Left ventricle myocardium inferior (tissue), 1 donor: ENCODE results near the gene DAAM2. TPM values are rescaled to one million over a fixed set of nuclear protein-coding genes. Genes with fewer than 3 reads are reported as not detected.

Experiments
- DNase-seq: peaks from one replicate; pipeline ENCODE4 v3.0.0-alpha.2; 2020
- H3K27ac ChIP-seq: fragments of 200-600 bp; replicated peaks from 2 replicates; pipeline ENCODE4 v1.8.0; 2021
- H3K27me3 ChIP-seq: fragments of 200-600 bp; 2 replicates; pipeline ENCODE4 v1.8.0; 2021; ENCODE audit warnings: low read depth
- H3K36me3 ChIP-seq: fragments of 200-600 bp; 2 replicates; pipeline ENCODE4 v1.8.0; 2021
- H3K4me1 ChIP-seq: fragments of 200-600 bp; 2 replicates; pipeline ENCODE4 v1.8.0; 2021
- H3K4me3 ChIP-seq: fragments of 200-600 bp; 2 replicates; pipeline ENCODE4 v1.8.0; 2021; ENCODE audit warnings: mild to moderate bottlenecking, moderate library complexity
- H3K9me3 ChIP-seq: fragments of 200-600 bp; replicated peaks from 2 replicates; pipeline ENCODE4 v1.8.0; 2021
- CTCF ChIP-seq: fragments of 200-600 bp; IDR thresholded peaks from 2 replicates; pipeline ENCODE4 v1.8.0; 2021; ENCODE audit warnings: antibody characterized with exemption, mild to moderate bottlenecking, borderline replicate concordance
- intact Hi-C: fragments of 100-400 bp; cut with micrococcal nuclease; formaldehyde crosslinking; loops from one replicate; pipeline ENCODE4 v1.11.0; 2022
- total RNA-seq: library from RNA; stranded (reverse); fragmentation: NEBNext Ultra II Directional; extraction: Animal tissue kit (Norgen Biotek cat#: 25700); gene quantifications from one replicate; pipeline ENCODE4 v1.2.1, GENCODE V29; 2021
- donor health status: DM: no; HTN: yes; CAD: no; lungs with severe emphysema.

DAAM2 gene
- total RNA-seq, 1 donor from 2014 or later, result 19.1 TPM

GRCh38 chr6:39884696-39885095 lies 92.5 kb downstream of the DAAM2 start:
- Histone ChIP-seq H3K4me1 (peaks cover 52% of the 10 kb centered on the region), H3K9me3 (no peaks in the 10 kb centered on the region), H3K27ac (no peak overlapping the region), H3K27me3 (no peaks in the 10 kb centered on the region), H3K4me3 (no peak overlapping the region), H3K36me3 (no peaks in the 10 kb centered on the region)
- no peak for DNase-seq
- intact Hi-C loops, result no loop called here
- TF ChIP-seq CTCF, result no peak

DNA sequence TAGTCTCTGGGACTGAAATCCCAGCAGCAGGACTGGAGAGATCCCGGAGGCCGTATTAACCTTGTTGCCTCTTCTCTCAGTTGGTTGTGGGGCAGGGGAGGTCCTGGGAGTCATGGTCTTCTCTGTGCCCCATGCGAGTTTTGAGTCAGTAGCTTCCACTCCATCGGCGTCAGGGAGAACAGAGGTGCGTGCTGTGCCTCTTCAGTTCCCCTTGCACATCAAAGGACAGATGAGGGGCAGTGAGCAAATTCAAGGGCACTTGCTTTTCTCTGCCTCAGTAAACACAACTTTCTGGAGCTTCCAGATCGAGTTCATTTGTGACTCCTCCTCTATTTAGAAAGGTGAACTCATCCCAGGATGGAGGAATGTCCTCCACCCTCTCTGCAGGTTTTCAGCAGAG lies 93.5 kb downstream of the DAAM2 start:
- TF ChIP-seq CTCF, result no peak
- H3K4me1 ChIP-seq, result peaks cover 60% of the 10 kb centered on the region
- no peaks in the 10 kb centered on the region for H3K36me3 ChIP-seq
- H3K27me3 ChIP-seq, result no peaks in the 10 kb centered on the region
- intact Hi-C loops, result no loop called here
- peak overlapping the region; percentile 74 for H3K27ac ChIP-seq
- H3K4me3 ChIP-seq, result no peak overlapping the region
- H3K9me3 ChIP-seq, result no peaks in the 10 kb centered on the region
- DNase-seq, result no peak

DNA sequence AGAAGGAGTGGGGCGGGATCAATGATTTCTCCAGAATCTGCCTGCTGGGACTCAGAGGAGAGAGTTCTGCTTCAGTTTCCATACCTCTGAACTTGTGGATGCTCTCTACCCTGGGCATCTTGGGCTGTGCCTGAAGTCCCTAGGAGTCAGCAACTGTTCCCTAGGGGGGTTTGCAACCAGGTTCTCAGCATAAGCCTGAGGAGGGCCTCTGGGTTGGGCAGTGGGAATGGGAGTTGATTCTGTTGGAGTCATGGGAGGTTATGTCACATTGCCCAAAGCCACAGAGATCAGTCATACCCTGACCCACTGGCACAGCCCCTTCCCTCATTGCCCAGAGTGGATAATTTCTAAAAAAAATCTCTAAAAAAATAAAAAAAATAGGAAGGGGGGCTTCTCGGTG lies 94.7 kb downstream of the DAAM2 start:
- no peak for TF ChIP-seq CTCF
- H3K9me3 ChIP-seq, result no peaks in the 10 kb centered on the region
- no peaks in the 10 kb centered on the region for H3K27me3 ChIP-seq
- H3K27ac ChIP-seq, result peak overlapping the region; percentile 74
- DNase-seq, result no peak
- H3K36me3 ChIP-seq, result no peaks in the 10 kb centered on the region
- no peak overlapping the region for H3K4me3 ChIP-seq
- intact Hi-C loops, result no loop called here
- H3K4me1 ChIP-seq, result peaks cover 53% of the 10 kb centered on the region

- no peaks in the 10 kb centered on the region for H3K27me3 ChIP-seq
- DNase-seq, result peak; percentile 79
- H3K4me3 ChIP-seq, result no peak overlapping the region
- no peaks in the 10 kb centered on the region for H3K36me3 ChIP-seq
- H3K9me3 ChIP-seq, result no peaks in the 10 kb centered on the region
- H3K27ac ChIP-seq, result peak overlapping the region; percentile 74
- H3K4me1 ChIP-seq, result peaks cover 43% of the 10 kb centered on the region
- intact Hi-C loops, result no loop called here
- no peak for TF ChIP-seq CTCF
Observed at GRCh38 chr6:39887692-39888450, 95.7 kb downstream of the DAAM2 start.

- Histone ChIP-seq H3K27ac (peak overlapping the region; percentile 74), H3K27me3 (no peaks in the 10 kb centered on the region), H3K9me3 (no peaks in the 10 kb centered on the region), H3K36me3 (no peaks in the 10 kb centered on the region), H3K4me3 (no peak overlapping the region), H3K4me1 (peaks cover 38% of the 10 kb centered on the region)
- no peak for DNase-seq
- intact Hi-C loops, result no loop called here
- no peak for TF ChIP-seq CTCF
Observed at GRCh38 chr6:39889229-39889628, 97.1 kb downstream of the DAAM2 start.
